Peyer's patch (tissue), 4 donors: ENCODE measurements around the gene LENG1. TPM values are rescaled to one million over a fixed set of nuclear protein-coding genes. Genes with fewer than 3 reads are reported as not detected.
"Not testable (repeated sequence)": the region's sequence is repeated elsewhere in the genome, so short reads cannot be mapped to it uniquely, and the experiment has no call there.

Source experiments
- DNase-seq, 3 donors: peaks; one replicate each; pipeline ENCODE4 v3.0.0-alpha.2; 2017 to 2019
- H3K27ac ChIP-seq, 4 donors: fragments of 200-600 bp; sonication (generic); one replicate each; pipeline ENCODE4 v1.5.1; 2016 to 2019
- H3K27me3 ChIP-seq, 2 donors: fragments of 200-600 bp; sonication (generic); one replicate each; pipeline ENCODE4 v1.5.1; 2019
- H3K36me3 ChIP-seq, 3 donors: fragments of 200-600 bp; sonication (generic); one replicate each; pipeline ENCODE4 v1.5.1; 2016 to 2019
- H3K4me1 ChIP-seq, 4 donors: fragments of 200-600 bp; sonication (generic); one replicate each; pipeline ENCODE4 v1.5.1; 2016 to 2019
- H3K4me3 ChIP-seq, 4 donors: fragments of 200-600 bp; sonication (generic); 1 replicate in 3 of 4; 2 replicates in 1 of 4; pipeline ENCODE4 v1.5.1; 2016 to 2019; ENCODE audit warnings: mild to moderate bottlenecking in 1 of 4
- H3K9me3 ChIP-seq, 4 donors: fragments of 200-600 bp; sonication (generic); one replicate each; pipeline ENCODE4 v1.5.1; 2016 to 2019; ENCODE audit warnings: mild to moderate bottlenecking in 1 of 4
- CTCF ChIP-seq, 6 experiments: fragments of 450-650 bp in 4 of 6; fragments of 200-600 bp in 2 of 6; sonication (generic) in 1 of 6; IDR thresholded peaks; one replicate each; pipeline ENCODE4 v1.5.1; 2017 to 2019; ENCODE audit warnings: antibody characterized with exemption in 6 of 6, mild to moderate bottlenecking in 3 of 6, moderate library complexity in 1 of 6
- POLR2A ChIP-seq, 2 donors: fragments of 450-650 bp; IDR thresholded peaks; one replicate each; pipeline ENCODE4 v1.5.1; 2017; ENCODE audit warnings: antibody characterized with exemption in 2 of 2, mild to moderate bottlenecking in 2 of 2, moderate library complexity in 2 of 2
- total RNA-seq, 4 donors: library from RNA; depleted of rRNA; stranded (reverse); fragments of >200 nt; gene quantifications; one replicate each; pipeline ENCODE4 v1.1.0, GENCODE V29; 2016

Gene LENG1
- total RNA-seq, 4 donors from 2014 or later = 2.9 to 28.9 (median 6.8) TPM

GRCh38 chr19:54199401-54199800 is 39.9 kb upstream of the LENG1 start:
- H3K4me3 ChIP-seq = no peak overlapping the region
- H3K27me3 ChIP-seq = no peaks in the 10 kb centered on the region
- no peak for DNase-seq
- no peak for TF ChIP-seq CTCF (IDR thresholded peaks at IDR 0.05)
- no peak for TF ChIP-seq POLR2A (IDR thresholded peaks at IDR 0.05)
- no peaks in the 10 kb centered on the region for H3K9me3 ChIP-seq
- no peak overlapping the region for H3K27ac ChIP-seq
- H3K36me3 ChIP-seq = peaks cover 0 to 36% (median 0%) of the 10 kb centered on the region in 3 donors
- peaks cover 0 to 32% (median 17%) of the 10 kb centered on the region in 4 donors for H3K4me1 ChIP-seq

GRCh38 chr19:54197121-54197520 is 37.6 kb upstream of the LENG1 start:
- Histone ChIP-seq H3K9me3 (no peaks in the 10 kb centered on the region), H3K27ac (no peak overlapping the region), H3K27me3 (no peaks in the 10 kb centered on the region), H3K4me1 (peaks cover 0 to 20% (median 11%) of the 10 kb centered on the region in 4 donors), H3K4me3 (no peak overlapping the region), H3K36me3 (peaks cover 0 to 32% (median 0%) of the 10 kb centered on the region in 3 donors)
- no peak for DNase-seq
- TF ChIP-seq CTCF (IDR thresholded peaks at IDR 0.05) = no peak
- no peak for TF ChIP-seq POLR2A (IDR thresholded peaks at IDR 0.05)

GRCh38 chr19:54196536-54196935 is 37.0 kb upstream of the LENG1 start:
- Histone ChIP-seq H3K27ac (no peak overlapping the region), H3K27me3 (no peaks in the 10 kb centered on the region), H3K4me1 (peaks cover 0 to 19% (median 13%) of the 10 kb centered on the region in 4 donors), H3K36me3 (peaks cover 0 to 29% (median 0%) of the 10 kb centered on the region in 3 donors), H3K4me3 (no peak overlapping the region), H3K9me3 (no peaks in the 10 kb centered on the region)
- no peak for TF ChIP-seq CTCF (IDR thresholded peaks at IDR 0.05)
- TF ChIP-seq POLR2A (IDR thresholded peaks at IDR 0.05) = no peak
- DNase-seq = no peak

- not testable (repeated sequence) for H3K9me3 ChIP-seq, DNase-seq, H3K27me3 ChIP-seq, H3K27ac ChIP-seq, H3K4me3 ChIP-seq
- H3K36me3 ChIP-seq = peaks cover 0 to 29% (median 0%) of the 10 kb centered on the region in 3 donors
- H3K4me1 ChIP-seq = peaks cover 0 to 16% (median 11%) of the 10 kb centered on the region in 4 donors
Measured at GRCh38 chr19:54194463-54194862, 34.9 kb upstream of the LENG1 start.

GRCh38 chr19:54193011-54193410 is 33.5 kb upstream of the LENG1 start:
- Histone ChIP-seq H3K4me1 (peaks cover 0 to 26% (median 14%) of the 10 kb centered on the region in 4 donors), H3K9me3 (no peaks in the 10 kb centered on the region), H3K36me3 (peaks cover 0 to 29% (median 0%) of the 10 kb centered on the region in 3 donors), H3K27me3 (no peaks in the 10 kb centered on the region), H3K4me3 (no peak overlapping the region), H3K27ac (no peak overlapping the region)
- no peak for TF ChIP-seq POLR2A (IDR thresholded peaks at IDR 0.05)
- no peak for TF ChIP-seq CTCF (IDR thresholded peaks at IDR 0.05)
- no peak for DNase-seq

GRCh38 chr19:54191811-54192453 is 32.4 kb upstream of the LENG1 start:
- H3K4me3 ChIP-seq = peak overlapping the region; percentile 77 to 93 (median 91)
- peaks cover 0 to 29% (median 0%) of the 10 kb centered on the region in 3 donors for H3K36me3 ChIP-seq
- peaks cover 0 to 32% (median 14%) of the 10 kb centered on the region in 4 donors for H3K4me1 ChIP-seq
- TF ChIP-seq CTCF (IDR thresholded peaks at IDR 0.05) = no peak
- TF ChIP-seq POLR2A (IDR thresholded peaks at IDR 0.05) = no peak
- H3K27ac ChIP-seq = peak overlapping the region; percentile 98 to 100 (median 99)
- DNase-seq = no peak
- no peaks in the 10 kb centered on the region for H3K9me3 ChIP-seq
- no peaks in the 10 kb centered on the region for H3K27me3 ChIP-seq
